HepG2 (cell line): ENCODE measurements around the gene YBX2.

Source experiments
- ARID2 ChIP-seq: sonication (generic); formaldehyde crosslinking; IDR thresholded peaks from 2 replicates; pipeline ENCODE4 v1.8.1; 2022; ENCODE audit warnings: mild to moderate bottlenecking, missing genetic modification reagents, borderline replicate concordance
- CTCF ChIP-seq: sonication (generic); formaldehyde crosslinking; IDR thresholded peaks from 2 replicates; pipeline ENCODE4 v1.5.0; 2020; ENCODE audit warnings: mild to moderate bottlenecking, missing genetic modification reagents, moderate library complexity
- GATA4 ChIP-seq: sonication (generic); IDR thresholded peaks from 2 replicates; pipeline ENCODE4 v1.6.1; 2016; ENCODE audit warnings: antibody characterized with exemption, low read depth, borderline replicate concordance
- HOMEZ ChIP-seq: IDR thresholded peaks from 2 replicates; pipeline ENCODE4 v1.6.1; 2016; ENCODE audit warnings: low read depth
- MBD4 ChIP-seq: IDR thresholded peaks from 2 replicates; pipeline ENCODE4 v1.6.1; 2012; ENCODE audit warnings: low read length, inconsistent platforms, borderline replicate concordance
- NR1H2 ChIP-seq: sonication (generic); formaldehyde crosslinking; IDR thresholded peaks from 2 replicates; pipeline ENCODE4 v1.8.1; 2022; ENCODE audit warnings: low read depth, missing genetic modification reagents, borderline replicate concordance
- PBX2 ChIP-seq: IDR thresholded peaks from 2 replicates; pipeline ENCODE4 v1.6.1; 2016; ENCODE audit warnings: control low read depth
- POLR2AphosphoS5 ChIP-seq: IDR thresholded peaks from 2 replicates; pipeline ENCODE4 v1.6.1; 2012; ENCODE audit warnings: low read depth, low read length
- ZBTB1 ChIP-seq: sonication (generic); formaldehyde crosslinking; IDR thresholded peaks from 2 replicates; pipeline ENCODE4 v1.4.0; 2020; ENCODE audit warnings: missing genetic modification reagents, borderline replicate concordance
- ZFP37 ChIP-seq: sonication (generic); formaldehyde crosslinking; IDR thresholded peaks from 2 replicates; pipeline ENCODE4 v1.4.0; 2020; ENCODE audit warnings: missing genetic modification reagents, borderline replicate concordance
- ZFP41 ChIP-seq: sonication (generic); formaldehyde crosslinking; IDR thresholded peaks from 2 replicates; pipeline ENCODE4 v1.4.0; 2020; ENCODE audit warnings: mild to moderate bottlenecking, missing genetic modification reagents, borderline replicate concordance
- ZNF350 ChIP-seq: sonication (generic); formaldehyde crosslinking; IDR thresholded peaks from 2 replicates; pipeline ENCODE4 v1.4.0; 2020; ENCODE audit warnings: mild to moderate bottlenecking, low read depth, missing genetic modification reagents, borderline replicate concordance
- ZNF709 ChIP-seq: sonication (generic); formaldehyde crosslinking; IDR thresholded peaks from 2 replicates; pipeline ENCODE4 v1.5.0; 2020; ENCODE audit warnings: mild to moderate bottlenecking, missing genetic modification reagents

- TF ChIP-seq NR1H2: no peak
- TF ChIP-seq POLR2AphosphoS5: no peak
- TF ChIP-seq ZFP41 (CRISPR knock-in tag): no peak
- TF ChIP-seq ZNF350 (CRISPR knock-in tag): no peak
- no peak for TF ChIP-seq HOMEZ (CRISPR knock-in tag)
- TF ChIP-seq CTCF (CRISPR knock-in tag): no peak
- no peak for TF ChIP-seq ARID2 (CRISPR knock-in tag)
- TF ChIP-seq ZBTB1 (CRISPR knock-in tag): no peak
- TF ChIP-seq ZFP37: no peak
- TF ChIP-seq ZNF709 (CRISPR knock-in tag): no peak
- TF ChIP-seq GATA4: no peak
- no peak for TF ChIP-seq PBX2 (CRISPR knock-in tag)
- TF ChIP-seq MBD4: no peak
Measured at GRCh38 chr17:7290685-7291084, 3.8 kb downstream of the YBX2 start.
